Ovary (tissue), 9 donors: Measurements from ENCODE around the gene ESAM. TPM values are rescaled to one million over a fixed set of nuclear protein-coding genes. Genes with fewer than 3 reads are reported as not detected.

ENCODE experiments used
- DNase-seq, 5 donors: peaks; one replicate each; pipeline ENCODE4 v3.0.0-alpha.2; 2019 to 2020
- H3K27ac ChIP-seq, 2 donors: fragments of 200-600 bp; one replicate each; pipeline versions ENCODE4 v1.5.1 to v1.8.0; 2019 to 2022
- H3K27me3 ChIP-seq: fragments of 200-600 bp; one replicate; pipeline ENCODE4 v1.8.0; 2022
- H3K36me3 ChIP-seq: fragments of 200-600 bp; sonication (generic); one replicate; pipeline ENCODE4 v1.5.1; 2019
- H3K4me1 ChIP-seq: one replicate; pipeline ENCODE4 v1.8.1; 2013; ENCODE audit warnings: mild to moderate bottlenecking, moderate library complexity; ENCODE audit not compliant: insufficient read depth
- H3K4me3 ChIP-seq: fragments of 200-600 bp; sonication (generic); one replicate; pipeline ENCODE4 v1.5.1; 2017
- H3K9me3 ChIP-seq, 2 donors: fragments of 200-600 bp in 1 of 2; sonication (generic) in 1 of 2; one replicate each; pipeline versions ENCODE4 v1.5.1 to v1.8.1; 2013 to 2019; ENCODE audit warnings: mild to moderate bottlenecking in 1 of 2, moderate library complexity in 1 of 2
- EP300 ChIP-seq: sonication (generic); formaldehyde crosslinking; IDR thresholded peaks from one replicate; pipeline ENCODE4 v1.6.1; 2017; ENCODE audit warnings: antibody characterized with exemption
- POLR2A ChIP-seq: fragments of 450-650 bp; IDR thresholded peaks from one replicate; pipeline ENCODE4 v1.6.1; 2017; ENCODE audit warnings: antibody characterized with exemption, mild to moderate bottlenecking, moderate library complexity
- WGBS, 3 donors: extraction: QIAGEN DNeasy Blood & Tissue Kit in 1 of 3; methylation state at CpG; one replicate each; pipeline versions ENCODE4 v1.1.5 to v1.1.7; 2013 to 2017; 5-methylcytosine and 5-hydroxymethylcytosine counted together
- intact Hi-C, 4 donors: fragments of 100-400 bp; cut with DNase I; formaldehyde crosslinking; loops; one replicate each; pipeline versions ENCODE4 v1.11.0 to v1.15.1; 2022 to 2023
- polyA plus RNA-seq, 2 donors: library from polyadenylated mRNA; stranded (reverse); fragments of 200-250 nt in 1 of 2; fragments of 350-450 nt in 1 of 2; fragmentation: Illumina TruSeq in 1 of 2; extraction: RNeasy Lipid Tissue Mini Kit (QIAGEN cat#74804) in 1 of 2; gene quantifications; one replicate each; pipeline ENCODE4 v1.2.3, GENCODE V29; 2013 to 2014
- total RNA-seq, 7 donors: library from RNA; depleted of rRNA in 2 of 7; stranded (reverse); fragments of >200 nt in 2 of 7; fragmentation: NEBNext Ultra II Directional in 3 of 7; extraction: Animal tissue kit (Norgen Biotek cat#: 25700) in 3 of 7; gene quantifications; one replicate each; pipeline versions ENCODE4 v1.1.0 to v1.2.4, GENCODE V29; 2016 to 2023
- TF ChIP-seq, protein P1 (sequence below), 3 donors: fragments of 450-650 bp in 2 of 3; fragments of 200-600 bp in 1 of 3; IDR thresholded peaks; one replicate each; pipeline versions ENCODE4 v1.5.1 to v1.8.0; 2016 to 2022; ENCODE audit warnings: antibody characterized with exemption in 3 of 3, mild to moderate bottlenecking in 1 of 3
- donor health status: DM: no; HTN: no; CAD: no; lungs with moderate emphysema.
- donor health status: DM: no; HTN: no; CAD: no.
- donor health status: Bipolar disorder and iron deficiency.
- donor health status: DM: yes; HTN: yes; CAD: no.
- donor health status: DM: no; HTN: no; CAD: no.
- donor health status: DM: yes; HTN: yes; CAD: no.

ESAM gene
- total and polyA plus RNA-seq, 9 donors = 7.3 to 46.6 (median 11.2) TPM

- TF ChIP-seq EP300 (no peak), POLR2A (no peak)
- TF ChIP-seq, protein P1, sequence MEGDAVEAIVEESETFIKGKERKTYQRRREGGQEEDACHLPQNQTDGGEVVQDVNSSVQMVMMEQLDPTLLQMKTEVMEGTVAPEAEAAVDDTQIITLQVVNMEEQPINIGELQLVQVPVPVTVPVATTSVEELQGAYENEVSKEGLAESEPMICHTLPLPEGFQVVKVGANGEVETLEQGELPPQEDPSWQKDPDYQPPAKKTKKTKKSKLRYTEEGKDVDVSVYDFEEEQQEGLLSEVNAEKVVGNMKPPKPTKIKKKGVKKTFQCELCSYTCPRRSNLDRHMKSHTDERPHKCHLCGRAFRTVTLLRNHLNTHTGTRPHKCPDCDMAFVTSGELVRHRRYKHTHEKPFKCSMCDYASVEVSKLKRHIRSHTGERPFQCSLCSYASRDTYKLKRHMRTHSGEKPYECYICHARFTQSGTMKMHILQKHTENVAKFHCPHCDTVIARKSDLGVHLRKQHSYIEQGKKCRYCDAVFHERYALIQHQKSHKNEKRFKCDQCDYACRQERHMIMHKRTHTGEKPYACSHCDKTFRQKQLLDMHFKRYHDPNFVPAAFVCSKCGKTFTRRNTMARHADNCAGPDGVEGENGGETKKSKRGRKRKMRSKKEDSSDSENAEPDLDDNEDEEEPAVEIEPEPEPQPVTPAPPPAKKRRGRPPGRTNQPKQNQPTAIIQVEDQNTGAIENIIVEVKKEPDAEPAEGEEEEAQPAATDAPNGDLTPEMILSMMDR (IDR thresholded peaks at IDR 0.05) = no peak
- intact Hi-C loops = no loop called here
- DNase-seq = no peak
- Histone ChIP-seq H3K27me3 (no peaks in the 10 kb centered on the region), H3K36me3 (no peaks in the 10 kb centered on the region), H3K9me3 (no peaks in the 10 kb centered on the region), H3K4me1 (peaks cover 4% of the 10 kb centered on the region), H3K4me3 (no peak overlapping the region), H3K27ac (no peak overlapping the region)
Measured at GRCh38 chr11:124753205-124753604, 8.9 kb downstream of the ESAM start.

DNA sequence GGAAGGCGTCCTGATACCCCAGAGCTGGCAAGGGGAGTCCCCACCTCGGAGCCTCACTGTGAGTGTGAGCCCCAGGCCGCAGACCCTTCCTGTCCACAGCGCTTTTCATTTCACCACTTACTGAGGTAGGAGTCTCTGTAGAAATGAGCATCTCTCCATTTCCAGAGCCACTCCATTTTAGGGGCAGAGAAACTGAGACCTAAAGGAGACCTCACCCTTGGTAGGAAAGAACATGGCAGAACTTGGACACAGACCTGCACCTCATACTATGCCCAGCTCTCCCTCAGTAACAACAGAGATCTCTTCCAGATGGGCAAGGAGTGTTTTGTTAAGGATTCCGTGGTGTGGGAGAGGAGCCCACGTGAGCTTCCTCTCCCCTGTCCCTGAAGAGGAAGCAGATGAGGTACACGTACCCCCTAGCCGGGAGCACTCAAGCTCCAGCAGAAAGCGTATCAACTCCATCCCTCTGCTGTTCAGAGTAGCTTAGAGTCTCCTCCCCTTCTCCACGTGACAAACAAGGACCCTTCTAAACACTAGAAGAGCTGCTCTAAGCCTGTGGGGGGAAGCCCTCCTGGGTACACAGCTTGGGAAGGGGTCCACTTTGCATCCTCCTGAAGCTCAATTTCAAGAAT is 9.5 kb downstream of the ESAM start:
- no peaks in the 10 kb centered on the region for H3K9me3 ChIP-seq
- H3K36me3 ChIP-seq = no peaks in the 10 kb centered on the region
- no peaks in the 10 kb centered on the region for H3K27me3 ChIP-seq
- intact Hi-C loops = no loop called here
- H3K4me1 ChIP-seq = peaks cover 4% of the 10 kb centered on the region
- DNase-seq = no peak
- no peak overlapping the region for H3K27ac ChIP-seq
- 33 to 37% (median 34%) methylated on average over 10 of the region's 10 CpGs for WGBS, 3 donors
- TF ChIP-seq EP300 (no peak), POLR2A (no peak)
- TF ChIP-seq, protein P1 (IDR thresholded peaks at IDR 0.05) = no peak
- no peak overlapping the region for H3K4me3 ChIP-seq

DNA sequence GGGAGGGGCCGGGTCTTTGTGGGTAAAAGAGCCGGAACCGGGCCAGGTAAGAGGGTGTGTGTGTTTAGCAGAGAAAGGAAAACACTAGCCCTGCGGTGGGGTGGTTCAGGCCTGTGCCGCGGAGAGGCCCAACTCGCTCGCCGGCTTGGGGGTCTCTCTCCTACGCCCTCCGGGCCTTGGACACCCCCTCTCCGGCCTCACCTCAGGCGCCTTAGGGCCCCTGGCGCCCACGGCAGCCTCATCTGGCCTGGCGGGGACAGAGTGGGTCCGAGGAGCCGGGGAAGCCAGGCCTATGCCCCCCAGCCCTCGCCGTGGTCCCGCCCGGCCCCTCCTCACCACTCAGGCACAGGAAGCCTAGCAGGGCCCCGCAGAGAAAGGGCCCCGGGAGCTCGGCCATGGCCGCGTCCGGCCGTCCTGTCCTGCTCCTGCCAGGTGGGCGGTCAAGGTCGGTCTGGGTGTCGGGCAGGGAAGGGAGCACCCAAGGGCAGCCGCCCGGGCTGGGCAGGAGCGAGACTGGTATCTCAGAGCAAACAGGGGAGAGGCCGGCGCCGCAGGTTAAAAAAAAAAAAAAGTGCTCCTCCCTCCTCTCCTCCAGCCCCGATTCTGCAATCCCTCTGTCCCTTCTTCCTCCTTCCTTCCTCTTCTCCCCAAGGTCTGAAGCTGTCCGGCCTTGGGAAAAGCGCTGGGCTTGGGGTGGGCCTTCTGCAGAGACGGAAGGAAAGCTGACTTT is 10.2 kb downstream of the ESAM start, which contains the start of gene VSIG2:
TSS of gene VSIG2 (minus strand) at position 515 of the 730 bp plus-strand sequence. CDS start at position 397, 118 bp downstream.
- 9 to 27% (median 10%) methylated on average over 33 to 42 of the region's 42 CpGs for WGBS, 3 donors
- DNase-seq = no peak
- Histone ChIP-seq H3K27me3 (no peaks in the 10 kb centered on the region), H3K4me3 (peak within 1 kb of the TSS; percentile 1), H3K9me3 (no peaks in the 10 kb centered on the region), H3K4me1 (peaks cover 4% of the 10 kb centered on the region), H3K36me3 (no peaks in the 10 kb centered on the region), H3K27ac (no peak within 1 kb of the TSS)
- intact Hi-C loops = no loop called here
- TF ChIP-seq, protein P1 (IDR thresholded peaks at IDR 0.05) = no peak

GRCh38 chr11:124751391-124751740 is 10.7 kb downstream of the ESAM start:
- H3K9me3 ChIP-seq = no peaks in the 10 kb centered on the region
- no peak overlapping the region for H3K4me3 ChIP-seq
- intact Hi-C loops = no loop called here
- no peaks in the 10 kb centered on the region for H3K36me3 ChIP-seq
- DNase-seq = no peak
- 22 to 39% (median 29%) methylated on average over 6 to 11 of the region's 11 CpGs for WGBS, 3 donors
- TF ChIP-seq, protein P1 (IDR thresholded peaks at IDR 0.05) = no peak
- TF ChIP-seq POLR2A = no peak
- TF ChIP-seq EP300 = no peak
- no peak overlapping the region for H3K27ac ChIP-seq
- no peaks in the 10 kb centered on the region for H3K27me3 ChIP-seq
- peaks cover 4% of the 10 kb centered on the region for H3K4me1 ChIP-seq
